Psoas muscle (tissue), 8 donors: ENCODE measurements around the gene PCDHB12. TPM values are rescaled to one million over a fixed set of nuclear protein-coding genes. Genes with fewer than 3 reads are reported as not detected.
A peak's percentile ranks its signal among the peaks of the same experiment; 100 is the strongest.
"Not testable (repeated sequence)": the region's sequence is repeated elsewhere in the genome, so short reads cannot be mapped to it uniquely, and the experiment has no call there.

Source experiments
- ATAC-seq, 4 donors: fragments of 200-7000 bp; cut with Tn5 transposase; one replicate each; pipeline ENCODE4 v1.9.1; 2020; ENCODE audit warnings: moderate library complexity in 3 of 4, mild to moderate bottlenecking in 2 of 4
- DNase-seq, 2 donors: peaks; one replicate each; pipeline ENCODE4 v3.0.0-alpha.2; 2020
- H3K27ac ChIP-seq: fragments of 200-600 bp; one replicate; pipeline ENCODE4 v1.8.0; 2022
- H3K27me3 ChIP-seq, 3 donors: fragments of 200-600 bp in 1 of 3; one replicate each; pipeline versions ENCODE4 v1.6.1 to v1.8.0; 2013 to 2022; ENCODE audit warnings: low read length in 2 of 3, mild to moderate bottlenecking in 2 of 3, moderate library complexity in 1 of 3; ENCODE audit not compliant: insufficient read depth in 3 of 3
- H3K36me3 ChIP-seq, 2 donors: fragments of 200-600 bp in 1 of 2; one replicate each; pipeline versions ENCODE4 v1.6.1 to v1.8.0; 2013 to 2022; ENCODE audit warnings: low read depth in 1 of 2, mild to moderate bottlenecking in 1 of 2, moderate library complexity in 1 of 2; ENCODE audit not compliant: insufficient read depth in 1 of 2
- H3K4me1 ChIP-seq: fragments of 200-600 bp; one replicate; pipeline ENCODE4 v1.8.0; 2022
- H3K4me3 ChIP-seq: fragments of 200-600 bp; one replicate; pipeline ENCODE4 v1.8.0; 2022; ENCODE audit warnings: mild to moderate bottlenecking
- H3K9me3 ChIP-seq: fragments of 200-600 bp; one replicate; pipeline ENCODE4 v1.8.0; 2022
- WGBS, 3 donors: extraction: QIAGEN DNeasy Blood & Tissue Kit; methylation state at CpG; one replicate each; pipeline versions ENCODE4 v1.1.6 to v1.1.7; 2013; 5-methylcytosine and 5-hydroxymethylcytosine counted together
- intact Hi-C, 2 donors: fragments of 100-400 bp; cut with DNase I; formaldehyde crosslinking; loops; one replicate each; pipeline versions ENCODE4 v1.11.0 to v1.14.2; 2022
- polyA plus RNA-seq, 3 donors: library from polyadenylated mRNA; stranded (reverse); fragments of 200-250 nt; gene quantifications; one replicate each; pipeline ENCODE4 v1.2.3, GENCODE V29; 2013
- total RNA-seq, 4 donors: library from RNA; stranded (reverse); fragmentation: NEBNext Ultra II Directional in 2 of 4; extraction: Animal tissue kit (Norgen Biotek cat#: 25700) in 2 of 4; gene quantifications; one replicate each; pipeline versions ENCODE4 v1.2.1 to v1.2.4, GENCODE V29; 2021 to 2023
- TF ChIP-seq, protein P1 (sequence below): fragments of 200-600 bp; IDR thresholded peaks from one replicate; pipeline ENCODE4 v1.8.0; 2022; ENCODE audit warnings: antibody characterized with exemption
- donor health status: healthy with polysubstance abuse.
- donor health status: DM: no; HTN: no; CAD: no; lungs with moderate emphysema.
- donor health status: Bipolar disorder and iron deficiency.
- donor health status: healthy.
- donor health status: DM: yes; HTN: yes; CAD: no.
- donor health status: DM: no; HTN: no; CAD: no.
- donor health status: DM: no; HTN: no; CAD: no.
- donor health status: DM: yes; HTN: yes; CAD: no.

PCDHB12 gene
- total and polyA plus RNA-seq, 7 donors, result 0.10 to 0.96 (median 0.44) TPM

- Histone ChIP-seq H3K36me3 (no peaks in the 10 kb centered on the region), H3K4me3 (no peak within 1 kb of the TSS), H3K9me3 (peaks cover 22% of the 10 kb centered on the region), H3K27ac (no peak within 1 kb of the TSS), H3K27me3 (peaks cover 0 to 13% (median 5%) of the 10 kb centered on the region in 3 donors), H3K4me1 (no peaks in the 10 kb centered on the region)
- ATAC-seq (no peak), DNase-seq (no peak)
- TF ChIP-seq, protein P1, sequence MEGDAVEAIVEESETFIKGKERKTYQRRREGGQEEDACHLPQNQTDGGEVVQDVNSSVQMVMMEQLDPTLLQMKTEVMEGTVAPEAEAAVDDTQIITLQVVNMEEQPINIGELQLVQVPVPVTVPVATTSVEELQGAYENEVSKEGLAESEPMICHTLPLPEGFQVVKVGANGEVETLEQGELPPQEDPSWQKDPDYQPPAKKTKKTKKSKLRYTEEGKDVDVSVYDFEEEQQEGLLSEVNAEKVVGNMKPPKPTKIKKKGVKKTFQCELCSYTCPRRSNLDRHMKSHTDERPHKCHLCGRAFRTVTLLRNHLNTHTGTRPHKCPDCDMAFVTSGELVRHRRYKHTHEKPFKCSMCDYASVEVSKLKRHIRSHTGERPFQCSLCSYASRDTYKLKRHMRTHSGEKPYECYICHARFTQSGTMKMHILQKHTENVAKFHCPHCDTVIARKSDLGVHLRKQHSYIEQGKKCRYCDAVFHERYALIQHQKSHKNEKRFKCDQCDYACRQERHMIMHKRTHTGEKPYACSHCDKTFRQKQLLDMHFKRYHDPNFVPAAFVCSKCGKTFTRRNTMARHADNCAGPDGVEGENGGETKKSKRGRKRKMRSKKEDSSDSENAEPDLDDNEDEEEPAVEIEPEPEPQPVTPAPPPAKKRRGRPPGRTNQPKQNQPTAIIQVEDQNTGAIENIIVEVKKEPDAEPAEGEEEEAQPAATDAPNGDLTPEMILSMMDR, result peak; percentile 34
- intact Hi-C loops, result no loop called here
- 4 to 6% (median 6%) methylated on average over 8 to 10 of the region's 10 CpGs for WGBS, 3 donors
Observed at GRCh38 chr5:141192110-141192725, 16.3 kb upstream of the PCDHB12 start, which contains the start of gene PCDHB10. TSS of gene PCDHB10 (plus strand) at chr5:141192353. CDS start at chr5:141192553, 200 bp downstream.

DNA sequence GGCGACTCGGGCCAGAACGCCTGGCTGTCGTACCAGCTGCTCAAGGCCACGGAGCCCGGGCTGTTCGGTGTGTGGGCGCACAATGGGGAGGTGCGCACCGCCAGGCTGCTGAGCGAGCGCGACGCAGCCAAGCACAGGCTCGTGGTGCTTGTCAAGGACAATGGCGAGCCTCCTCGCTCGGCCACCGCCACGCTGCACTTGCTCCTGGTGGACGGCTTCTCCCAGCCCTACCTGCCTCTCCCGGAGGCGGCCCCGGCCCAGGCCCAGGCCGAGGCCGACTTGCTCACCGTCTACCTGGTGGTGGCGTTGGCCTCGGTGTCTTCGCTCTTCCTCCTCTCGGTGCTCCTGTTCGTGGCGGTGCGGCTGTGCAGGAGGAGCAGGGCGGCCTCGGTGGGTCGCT is 14.2 kb upstream of the PCDHB12 start:
- intact Hi-C loops, result not testable (repeated sequence)
- peaks cover 28% of the 10 kb centered on the region for H3K9me3 ChIP-seq

GRCh38 chr5:141196363-141196762 is 12.2 kb upstream of the PCDHB12 start:
- WGBS, 3 donors, result 23 to 35% (median 35%) methylated on average over 3 of the region's 3 CpGs
- Histone ChIP-seq H3K27me3 (peaks cover 0 to 8% (median 7%) of the 10 kb centered on the region in 3 donors), H3K4me1 (no peaks in the 10 kb centered on the region), H3K4me3 (no peak overlapping the region), H3K27ac (no peak overlapping the region), H3K36me3 (no peaks in the 10 kb centered on the region), H3K9me3 (peaks cover 32% of the 10 kb centered on the region)
- TF ChIP-seq, protein P1, result no peak
- DNase-seq, result no peak
- ATAC-seq, result no peak
- intact Hi-C loops, result no loop called here

More for the DNA sequence above, 14.2 kb upstream of the PCDHB12 start:
- 0 to 32% (median 26%) methylated on average over 2 to 29 of the region's 37 CpGs for WGBS, 3 donors
- not testable (repeated sequence) for H3K27ac ChIP-seq, H3K4me3 ChIP-seq, DNase-seq, ATAC-seq, H3K36me3 ChIP-seq, H3K4me1 ChIP-seq
- peaks cover 0 to 13% (median 5%) of the 10 kb centered on the region in 3 donors for H3K27me3 ChIP-seq

- TF ChIP-seq, protein P1, result peak; percentile 24
- ATAC-seq (peak in 1 of 4 donors; percentile 33), DNase-seq (no peak)
- peaks cover 0 to 4% (median 0%) of the 10 kb centered on the region in 3 donors for H3K27me3 ChIP-seq
- peaks cover 32% of the 10 kb centered on the region for H3K9me3 ChIP-seq
- no peaks in the 10 kb centered on the region for H3K36me3 ChIP-seq
- H3K4me3 ChIP-seq, result peak within 1 kb of the TSS; percentile 29
- H3K27ac ChIP-seq, result no peak within 1 kb of the TSS
- H3K4me1 ChIP-seq, result no peaks in the 10 kb centered on the region
- intact Hi-C loops, result no loop called here
- 22 to 33% (median 33%) methylated on average over 21 of the region's 21 CpGs for WGBS, 3 donors
Observed at GRCh38 chr5:141199359-141200235, 8.9 kb upstream of the PCDHB12 start, which contains the start of gene PCDHB11. TSS of gene PCDHB11 (plus strand) at chr5:141199627. CDS start at chr5:141199775, 148 bp downstream.

DNA sequence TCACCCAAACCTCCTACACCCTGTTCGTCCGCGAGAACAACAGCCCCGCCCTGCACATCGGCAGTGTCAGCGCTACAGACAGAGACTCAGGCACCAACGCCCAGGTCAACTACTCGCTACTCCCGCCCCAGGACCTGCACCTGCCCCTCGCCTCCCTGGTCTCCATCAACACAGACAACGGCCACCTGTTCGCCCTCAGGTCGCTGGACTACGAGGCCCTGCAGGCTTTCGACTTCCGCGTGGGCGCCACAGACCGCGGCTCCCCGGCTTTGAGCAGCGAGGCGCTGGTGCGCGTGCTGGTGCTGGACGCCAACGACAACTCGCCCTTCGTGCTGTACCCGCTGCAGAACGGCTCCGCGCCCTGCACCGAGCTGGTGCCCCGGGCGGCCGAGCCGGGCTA is 7.4 kb upstream of the PCDHB12 start:
- H3K4me3 ChIP-seq, H3K27me3 ChIP-seq, H3K27ac ChIP-seq, H3K36me3 ChIP-seq, H3K4me1 ChIP-seq, ATAC-seq, intact Hi-C loops, DNase-seq: not testable (repeated sequence)
- 31 to 33% (median 31%) methylated on average over 18 to 25 of the region's 38 CpGs for WGBS, 3 donors
- H3K9me3 ChIP-seq, result peaks cover 32% of the 10 kb centered on the region

DNA sequence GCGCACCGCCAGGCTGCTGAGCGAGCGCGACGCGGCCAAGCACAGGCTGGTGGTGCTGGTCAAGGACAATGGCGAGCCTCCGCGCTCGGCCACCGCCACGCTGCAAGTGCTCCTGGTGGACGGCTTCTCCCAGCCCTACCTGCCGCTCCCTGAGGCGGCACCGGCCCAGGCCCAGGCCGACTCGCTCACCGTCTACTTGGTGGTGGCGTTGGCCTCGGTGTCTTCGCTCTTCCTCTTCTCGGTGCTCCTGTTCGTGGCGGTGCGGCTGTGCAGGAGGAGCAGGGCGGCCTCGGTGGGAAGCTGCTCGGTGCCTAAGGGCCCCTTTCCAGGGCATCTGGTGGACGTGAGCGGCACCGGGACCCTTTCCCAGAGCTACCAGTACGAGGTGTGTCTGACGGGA is 6.9 kb upstream of the PCDHB12 start:
- H3K4me3 ChIP-seq, DNase-seq, H3K27me3 ChIP-seq, ATAC-seq, H3K4me1 ChIP-seq, H3K27ac ChIP-seq, H3K36me3 ChIP-seq, intact Hi-C loops: not testable (repeated sequence)
- H3K9me3 ChIP-seq, result peaks cover 28% of the 10 kb centered on the region
- 30 to 40% (median 37%) methylated on average over 26 to 28 of the region's 35 CpGs for WGBS, 3 donors

GRCh38 chr5:141210281-141210680 is 1.8 kb downstream of the PCDHB12 start:
- 31 to 37% (median 36%) methylated on average over 28 to 39 of the region's 39 CpGs for WGBS, 3 donors
- H3K27ac ChIP-seq, H3K4me1 ChIP-seq, intact Hi-C loops, H3K4me3 ChIP-seq, H3K9me3 ChIP-seq, DNase-seq, H3K36me3 ChIP-seq, ATAC-seq: not testable (repeated sequence)
- H3K27me3 ChIP-seq, result peaks cover 0 to 34% (median 6%) of the 10 kb centered on the region in 3 donors

DNA sequence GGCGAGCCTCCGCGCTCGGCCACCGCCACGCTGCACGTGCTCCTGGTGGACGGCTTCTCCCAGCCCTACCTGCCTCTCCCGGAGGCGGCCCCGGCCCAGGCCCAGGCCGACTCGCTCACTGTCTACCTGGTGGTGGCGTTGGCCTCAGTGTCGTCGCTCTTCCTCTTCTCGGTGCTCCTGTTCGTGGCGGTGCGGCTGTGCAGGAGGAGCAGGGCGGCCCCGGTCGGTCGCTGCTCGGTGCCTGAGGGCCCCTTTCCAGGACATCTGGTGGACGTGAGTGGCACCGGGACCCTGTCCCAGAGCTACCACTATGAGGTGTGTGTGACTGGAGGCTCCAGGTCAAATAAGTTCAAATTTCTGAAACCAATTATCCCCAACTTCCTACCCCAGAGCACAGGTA is 2.3 kb downstream of the PCDHB12 start:
- 28 to 36% (median 29%) methylated on average over 19 to 22 of the region's 27 CpGs for WGBS, 3 donors
- H3K4me3 ChIP-seq, intact Hi-C loops, H3K9me3 ChIP-seq, H3K36me3 ChIP-seq, DNase-seq, ATAC-seq, H3K4me1 ChIP-seq, H3K27ac ChIP-seq: not testable (repeated sequence)
- peaks cover 0 to 34% (median 6%) of the 10 kb centered on the region in 3 donors for H3K27me3 ChIP-seq
